H7 (cell line): ENCODE data around the gene SMAD9. TPM values are rescaled to one million over a fixed set of nuclear protein-coding genes. Genes with fewer than 3 reads are reported as not detected.
A peak's percentile ranks its signal among the peaks of the same experiment; 100 is the strongest.

ENCODE experiments used
- DNase-seq: peaks from one replicate; pipeline ENCODE4 v3.0.0; 2012
- H3K27me3 ChIP-seq: 2 replicates; pipeline ENCODE4 v1.6.0; 2011; ENCODE audit warnings: mild to moderate bottlenecking, low read length; ENCODE audit not compliant: control insufficient read depth, insufficient read depth
- H3K36me3 ChIP-seq: replicated peaks from 2 replicates; pipeline ENCODE4 v1.5.1; 2011; ENCODE audit warnings: low read length; ENCODE audit not compliant: control insufficient read depth, insufficient read depth
- H3K4me3 ChIP-seq: 2 replicates; pipeline ENCODE4 v1.5.1; 2011; ENCODE audit warnings: low read depth, mild to moderate bottlenecking, control low read depth, low read length, moderate library complexity; ENCODE audit not compliant: insufficient read depth
- total RNA-seq: library from RNA; depleted of rRNA; stranded (reverse); fragments of >200 nt; shearing (Covaris generic); gene quantifications from 2 replicates; pipeline ENCODE4 v1.2.3, GENCODE V29; 2014; rRNA removed

Gene SMAD9
- 0.59 and 0.81 TPM in 2 replicates for total RNA-seq

- DNase-seq = peak; percentile 85
- peak within 1 kb of the TSS; percentile 61 for H3K4me3 ChIP-seq
Measured at GRCh38 chr13:36919833-36920615, at the start of gene SMAD9. Gene SMAD9 (minus strand): TSS chr13:36920238. CDS start chr13:36879689, 40,549 bp downstream.

GRCh38 chr13:36966404-36966803 lies 46.4 kb upstream of the SMAD9 start:
- Histone ChIP-seq H3K4me3 (no peak overlapping the region), H3K27me3 (no peaks in the 10 kb centered on the region), H3K36me3 (peaks cover 4% of the 10 kb centered on the region)
- DNase-seq = no peak

More at GRCh38 chr13:36919833-36920615, at the start of gene SMAD9:
- peaks cover 16% of the 10 kb centered on the region for H3K27me3 ChIP-seq
- H3K36me3 ChIP-seq = no peaks in the 10 kb centered on the region

- H3K4me3 ChIP-seq = no peak overlapping the region
- H3K27me3 ChIP-seq = no peaks in the 10 kb centered on the region
- peaks cover 4% of the 10 kb centered on the region for H3K36me3 ChIP-seq
- DNase-seq = no peak
Measured at GRCh38 chr13:36965767-36966166, 45.7 kb upstream of the SMAD9 start.

GRCh38 chr13:36959456-36960116 lies 39.5 kb upstream of the SMAD9 start:
- no peak for DNase-seq
- Histone ChIP-seq H3K4me3 (no peak overlapping the region), H3K36me3 (peaks cover 3% of the 10 kb centered on the region; the same call in 1 of the 2 replicates)

GRCh38 chr13:36954542-36954941 lies 34.5 kb upstream of the SMAD9 start:
- no peak for DNase-seq
- no peaks in the 10 kb centered on the region; the same call in 1 of the 2 replicates for H3K36me3 ChIP-seq
- H3K27me3 ChIP-seq = no peaks in the 10 kb centered on the region
- no peak overlapping the region for H3K4me3 ChIP-seq

More at GRCh38 chr13:36959456-36960116, 39.5 kb upstream of the SMAD9 start:
- H3K27me3 ChIP-seq = no peaks in the 10 kb centered on the region

- H3K4me3 ChIP-seq = no peak overlapping the region
- H3K36me3 ChIP-seq = no peaks in the 10 kb centered on the region; the same call in 1 of the 2 replicates
- DNase-seq = no peak
- H3K27me3 ChIP-seq = no peaks in the 10 kb centered on the region
Measured at GRCh38 chr13:36950920-36951319, 30.9 kb upstream of the SMAD9 start.

- no peaks in the 10 kb centered on the region; the same call in 1 of the 2 replicates for H3K36me3 ChIP-seq
- DNase-seq = no peak
- H3K27me3 ChIP-seq = no peaks in the 10 kb centered on the region
- H3K4me3 ChIP-seq = no peak overlapping the region
Measured at GRCh38 chr13:36950330-36950729, 30.3 kb upstream of the SMAD9 start.

- no peak for DNase-seq
- no peaks in the 10 kb centered on the region for H3K36me3 ChIP-seq
Measured at GRCh38 chr13:36945078-36945477, 25.0 kb upstream of the SMAD9 start.

GRCh38 chr13:36925603-36926002 lies 5.6 kb upstream of the SMAD9 start:
- no peaks in the 10 kb centered on the region; the same call in none of the 2 replicates for H3K27me3 ChIP-seq
- H3K4me3 ChIP-seq = no peak overlapping the region
- no peak for DNase-seq
- H3K36me3 ChIP-seq = no peaks in the 10 kb centered on the region

More at GRCh38 chr13:36945078-36945477, 25.0 kb upstream of the SMAD9 start:
- Histone ChIP-seq H3K27me3 (no peaks in the 10 kb centered on the region), H3K4me3 (no peak overlapping the region)

- Histone ChIP-seq H3K4me3 (no peak overlapping the region), H3K36me3 (no peaks in the 10 kb centered on the region), H3K27me3 (peaks cover 7% of the 10 kb centered on the region)
- DNase-seq = no peak
Measured at GRCh38 chr13:36924001-36924400, 4.0 kb upstream of the SMAD9 start.

GRCh38 chr13:36921631-36922301 lies 1.7 kb upstream of the SMAD9 start:
- no peaks in the 10 kb centered on the region for H3K36me3 ChIP-seq
- no peak overlapping the region for H3K4me3 ChIP-seq
- peaks cover 16% of the 10 kb centered on the region for H3K27me3 ChIP-seq
- no peak for DNase-seq

GRCh38 chr13:36920616-36921185 lies 663 bp upstream of the SMAD9 start:
- H3K36me3 ChIP-seq = no peaks in the 10 kb centered on the region
- peaks cover 16% of the 10 kb centered on the region for H3K27me3 ChIP-seq
- DNase-seq = no peak
- peak overlapping the region; percentile 42 for H3K4me3 ChIP-seq

GRCh38 chr13:36919171-36919832 lies 736 bp downstream of the SMAD9 start:
- Histone ChIP-seq H3K36me3 (no peaks in the 10 kb centered on the region), H3K4me3 (peak overlapping the region; percentile 61), H3K27me3 (peaks cover 16% of the 10 kb centered on the region)
- DNase-seq = peak; percentile 81
